HG02870 (cell line): ENCODE results near the gene EDNRA.

Source experiments
- ATAC-seq: cut with Tn5 transposase; IDR thresholded peaks from one replicate; pipeline ENCODE4 v1.9.1; 2021; ENCODE audit warnings: mild to moderate bottlenecking, moderate library complexity; ENCODE audit not compliant: unreplicated experiment

EDNRA gene

GRCh38 chr4:147586637-147587036 is 105.7 kb downstream of the EDNRA start:
- ATAC-seq, result peak; percentile 95

- ATAC-seq, result no peak
Measured at GRCh38 chr4:147587041-147587440, 106.1 kb downstream of the EDNRA start.

DNA sequence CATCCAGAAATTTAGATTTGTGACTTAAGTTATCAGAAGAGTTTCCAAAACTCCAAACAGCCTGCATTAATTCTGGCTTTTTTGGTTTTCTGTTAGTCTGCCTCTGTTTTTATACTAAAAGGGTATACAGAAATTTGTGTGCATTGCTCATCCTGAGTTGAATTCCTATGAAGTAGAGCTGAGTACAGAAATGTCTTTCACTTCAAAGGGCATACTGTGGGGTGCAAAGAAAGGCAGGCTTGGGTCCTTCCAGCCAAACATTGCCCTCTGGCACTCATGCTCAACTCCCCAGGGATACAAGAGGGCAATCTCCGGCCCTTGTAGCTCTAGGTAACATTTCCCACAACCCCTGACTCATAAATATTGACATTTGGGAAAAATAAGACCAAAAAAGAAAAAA is 108.7 kb downstream of the EDNRA start:
- no peak for ATAC-seq

DNA sequence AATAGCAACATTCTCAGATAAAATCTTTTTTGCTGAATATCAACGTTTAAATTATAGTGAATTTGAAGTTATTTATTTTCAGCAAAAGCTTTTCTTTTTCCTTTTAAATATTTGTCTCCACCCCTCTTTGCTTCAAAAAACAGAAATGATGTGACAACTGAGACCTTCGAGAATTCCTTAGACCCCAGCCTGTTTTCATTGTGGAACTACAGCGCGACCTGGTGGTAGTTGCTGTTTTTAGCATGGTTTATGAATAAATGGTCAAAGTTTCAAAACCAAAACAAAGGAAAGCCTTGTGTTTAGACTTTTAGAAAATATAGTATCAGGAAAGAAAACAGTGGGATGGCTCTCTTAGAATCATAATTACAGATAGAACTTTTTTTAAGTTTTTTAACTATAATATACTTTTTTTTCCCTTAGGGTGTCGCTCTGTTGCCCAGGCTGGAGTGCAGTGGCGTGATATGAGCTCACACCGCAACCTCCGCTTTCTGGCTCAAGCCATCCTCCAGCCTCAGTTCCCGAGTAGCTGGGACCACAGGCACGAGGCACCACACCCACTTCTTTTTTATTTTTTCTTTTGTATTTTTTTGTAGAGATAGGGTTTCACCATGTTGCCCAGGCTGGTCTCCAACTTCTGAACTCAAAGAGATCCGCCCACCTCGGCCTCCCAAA is 109.5 kb downstream of the EDNRA start:
- ATAC-seq, result no peak

GRCh38 chr4:147591106-147591505 is 110.2 kb downstream of the EDNRA start:
- no peak for ATAC-seq

- no peak for ATAC-seq
Measured at GRCh38 chr4:147594107-147594506, 113.2 kb downstream of the EDNRA start.
